H1 (cell line): ENCODE measurements around the gene GDPD5. TPM values are rescaled to one million over a fixed set of nuclear protein-coding genes. Genes with fewer than 3 reads are reported as not detected.

Source experiments
- CBX8 ChIP-seq: fragments of 300-800, 300-1000 bp; sonication (generic); IDR thresholded peaks from 2 replicates; pipeline ENCODE4 v1.7.1; 2016; ENCODE audit warnings: low read depth, low read length, borderline replicate concordance
- NANOG ChIP-seq: IDR thresholded peaks from 2 replicates; pipeline ENCODE4 v1.6.1; 2011; ENCODE audit warnings: low read length, low read depth, mild to moderate bottlenecking, inconsistent platforms; ENCODE audit not compliant: insufficient read depth, poor library complexity, severe bottlenecking
- polyA plus RNA-seq, 7 experiments: library from polyadenylated mRNA; depleted of rRNA in 3 of 7; stranded (reverse) in 5 of 7; unstranded in 2 of 7; fragments of >200 nt in 5 of 7; fragments of 200-250 nt in 2 of 7; gene quantifications; 1 replicate in 5 of 7; 2 replicates in 1 of 7; 4 replicates in 1 of 7; pipeline versions ENCODE4 v1.2.1 to v1.2.3, GENCODE V29; 2011 to 2013; ENCODE audit warnings: missing spikeins in 2 of 7, mixed read lengths in 2 of 7
- total RNA-seq: library from RNA; stranded (reverse); fragmentation: NEBNext Ultra II Directional; extraction: Animal tissue kit (Norgen Biotek cat#: 25700); gene quantifications from 2 replicates; pipeline ENCODE4 v1.2.1, GENCODE V29; 2021

The GDPD5 gene
- total and polyA plus RNA-seq, 2 of the 8 experiments (the other 6 are each of a cell fraction or from before 2014, with no cell fraction given) = 7.8 to 8.6 TPM

- TF ChIP-seq CBX8 (no peak), NANOG (no peak)
Observed at GRCh38 chr11:75535071-75535470, 9.3 kb upstream of the GDPD5 start (continued).
